SH-SY5Y (cell line): ENCODE measurements around the gene ARL3.

ENCODE experiments used
- GATA2 ChIP-seq: IDR thresholded peaks from 2 replicates; pipeline ENCODE4 v1.6.1; 2011; ENCODE audit warnings: mild to moderate bottlenecking, low read depth, low read length
- GATA3 ChIP-seq: IDR thresholded peaks from 2 replicates; pipeline ENCODE4 v1.6.1; 2011; ENCODE audit warnings: low read depth, mild to moderate bottlenecking, low read length, moderate library complexity

ARL3 gene

DNA sequence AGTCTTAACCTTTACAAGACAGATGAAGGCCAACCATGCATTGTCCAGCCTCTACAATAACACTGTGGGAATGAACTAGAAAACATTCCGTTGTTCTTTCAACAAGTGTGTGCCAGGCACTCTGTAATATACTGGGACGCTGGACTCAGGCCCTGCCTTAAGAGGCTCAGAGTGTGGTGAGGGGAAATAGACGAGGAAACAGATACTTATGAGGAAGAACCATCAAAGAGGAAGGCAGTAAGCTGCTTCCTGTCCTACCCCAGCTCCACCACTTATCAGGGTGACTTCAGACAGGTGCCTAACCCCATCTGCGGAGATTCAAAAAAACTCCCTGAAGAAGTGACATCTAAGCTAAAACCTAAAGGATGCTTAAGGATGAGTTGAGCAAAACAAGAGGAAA, 78.8 kb downstream of the ARL3 start:
- TF ChIP-seq GATA3 (no peak), GATA2 (no peak)

DNA sequence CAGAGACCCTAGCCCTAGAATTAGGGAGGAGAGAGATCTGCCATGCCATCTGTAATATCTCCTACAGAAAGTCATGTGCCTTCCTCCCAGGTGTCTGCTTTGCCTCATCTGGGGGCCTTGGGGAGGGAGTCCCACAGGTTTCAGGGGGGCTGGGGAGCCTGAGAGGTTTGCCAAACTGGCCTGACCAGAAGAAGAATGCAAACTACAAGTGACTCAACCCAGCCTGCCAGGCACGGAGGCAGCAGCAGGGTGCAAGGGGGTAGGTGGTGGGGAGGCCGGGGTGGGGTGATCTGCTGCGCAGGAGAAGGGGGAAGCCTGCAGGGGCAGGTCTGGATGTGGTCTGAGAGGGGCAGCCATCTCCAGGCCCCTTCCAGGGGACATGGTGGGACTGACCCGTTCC, 79.5 kb downstream of the ARL3 start:
- TF ChIP-seq GATA3 (no peak), GATA2 (no peak)

DNA sequence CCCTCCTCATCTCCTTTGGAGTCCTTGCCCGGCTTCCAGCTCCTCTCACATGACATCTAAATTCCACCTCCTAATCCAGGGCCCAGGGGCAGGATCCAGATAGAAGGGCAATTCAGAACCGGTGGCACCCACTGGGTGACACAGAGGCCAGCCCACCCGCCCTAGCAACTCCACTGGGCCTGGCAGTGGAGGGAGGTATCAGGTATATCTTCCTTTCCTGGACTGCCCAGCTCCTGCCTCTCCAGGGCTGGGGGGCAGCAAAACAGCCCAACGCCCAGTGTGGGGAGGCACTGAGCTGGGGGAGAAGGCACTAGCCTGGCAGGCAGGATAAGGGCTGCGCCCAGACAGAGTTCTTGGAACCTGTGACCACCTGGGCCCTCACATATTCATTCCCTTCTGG, 80.3 kb downstream of the ARL3 start:
- TF ChIP-seq GATA3: no peak

DNA sequence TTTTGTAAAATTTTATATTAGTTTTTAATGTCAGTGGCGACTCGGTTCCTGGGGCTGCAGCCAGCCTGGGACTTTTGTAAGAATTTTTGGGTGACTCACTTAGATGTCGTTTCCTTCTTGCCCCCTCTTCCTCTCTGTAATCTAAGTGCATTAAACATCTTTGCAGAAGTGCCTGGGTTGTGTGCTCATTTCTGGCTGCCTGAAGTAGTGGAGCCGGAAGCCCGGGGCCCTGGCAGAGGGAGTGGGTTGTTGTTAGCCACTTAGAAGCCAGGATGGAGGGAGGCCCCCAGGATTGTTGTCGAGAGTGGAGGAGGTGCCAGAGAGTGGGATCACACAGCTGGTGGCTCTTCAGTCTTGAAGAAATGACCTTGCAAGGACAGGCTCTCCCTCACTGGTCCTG, 80.9 kb downstream of the ARL3 start:
- TF ChIP-seq GATA2 (no peak), GATA3 (no peak)

DNA sequence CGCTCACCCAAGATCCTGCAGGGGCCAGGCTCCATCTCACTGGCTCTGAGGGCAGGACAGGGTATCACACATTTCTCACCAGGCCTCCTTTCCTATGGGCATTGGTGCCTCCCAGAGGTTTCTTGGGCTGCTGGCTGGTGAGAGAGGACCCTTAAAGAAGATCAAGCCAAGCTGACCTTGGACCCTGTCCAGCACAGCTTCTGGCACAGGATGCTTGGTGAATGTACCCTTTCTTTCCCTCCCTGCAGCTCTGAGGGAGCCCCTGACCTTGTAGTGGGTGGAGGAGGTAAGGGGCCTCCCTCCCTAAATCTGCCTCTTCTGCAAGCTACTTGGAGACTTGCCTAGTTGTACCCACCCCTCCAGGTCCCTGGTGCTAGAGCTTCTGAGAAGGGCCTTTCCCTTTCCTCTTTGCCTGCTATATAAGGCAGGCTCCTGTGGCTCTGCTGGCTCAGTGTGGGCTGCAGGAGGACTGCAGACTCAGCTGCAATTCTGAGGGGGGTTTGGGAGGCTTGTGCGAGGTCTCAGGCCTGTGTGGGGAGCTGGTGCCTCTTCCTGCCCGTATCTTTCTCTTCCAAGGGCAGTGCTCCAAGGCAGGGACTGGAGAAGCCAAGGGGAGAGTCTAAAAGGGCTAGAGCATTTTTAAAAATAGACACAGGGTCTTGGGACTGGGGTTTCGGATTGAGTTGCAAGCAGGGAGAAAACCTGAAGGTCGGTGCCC, 81.6 kb downstream of the ARL3 start:
- TF ChIP-seq GATA2 (no peak), GATA3 (no peak)

DNA sequence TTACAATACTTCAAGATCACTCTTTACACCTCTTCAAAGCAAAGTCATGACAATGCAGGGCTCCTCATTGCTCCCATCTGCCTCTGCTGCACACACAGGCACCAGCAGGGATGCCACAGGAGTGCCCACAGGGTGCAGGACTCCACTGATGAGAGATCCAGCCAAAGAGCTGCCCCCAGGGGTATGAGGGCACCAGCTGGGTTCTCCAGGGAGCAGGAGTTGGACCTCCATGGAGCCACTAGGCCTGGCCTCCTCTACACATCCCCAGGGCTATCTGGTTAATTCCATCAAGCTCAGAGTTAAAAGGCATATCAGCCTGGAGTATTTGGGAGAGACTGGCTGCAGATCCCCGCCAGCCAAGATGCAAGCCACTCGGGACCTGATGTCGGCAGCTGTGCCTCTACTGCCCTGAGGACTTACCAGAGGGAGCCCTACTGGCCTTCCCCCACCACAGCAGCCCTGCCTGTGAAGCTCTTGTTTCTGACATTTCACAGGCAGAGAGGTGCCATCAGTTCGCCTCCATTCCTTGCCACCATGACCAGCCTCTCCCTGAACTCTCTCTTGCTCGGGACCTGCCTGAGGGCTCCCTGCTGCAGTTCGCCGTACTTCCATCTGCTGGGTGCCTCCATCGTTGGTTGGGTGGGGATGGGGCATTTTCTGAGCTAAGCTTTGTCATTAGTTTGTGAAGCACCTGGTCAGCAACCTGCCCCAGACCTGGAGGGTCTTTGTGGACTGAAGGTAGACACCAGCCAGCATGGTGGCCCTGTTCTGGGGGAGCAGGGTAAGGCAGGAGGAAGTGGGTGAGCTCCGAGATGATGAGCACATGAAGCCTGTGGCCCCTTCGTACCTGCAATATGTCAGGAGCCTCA, 82.4 kb downstream of the ARL3 start:
- TF ChIP-seq GATA2 (no peak), GATA3 (no peak)

DNA sequence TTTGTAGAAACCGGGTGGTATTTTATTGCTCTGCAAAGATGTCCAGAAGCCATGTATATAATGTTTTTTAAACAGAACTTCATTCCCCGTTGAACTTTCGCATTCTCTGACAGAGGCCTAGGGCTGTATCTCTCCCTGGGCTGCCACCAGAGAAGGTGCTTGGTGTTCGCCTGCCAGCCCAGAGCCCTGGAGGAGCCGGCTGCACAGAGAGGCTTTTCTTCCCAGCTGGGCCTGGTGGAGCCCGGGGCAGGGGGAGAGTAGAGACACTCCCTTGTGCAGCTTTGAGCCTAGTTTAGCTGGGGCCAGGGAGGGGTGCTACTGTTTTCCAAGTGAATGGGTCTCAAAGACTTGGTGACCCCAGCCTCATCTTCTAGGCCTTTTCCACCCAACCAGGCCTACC, 83.5 kb downstream of the ARL3 start:
- TF ChIP-seq GATA3: no peak
- TF ChIP-seq GATA2: no peak

DNA sequence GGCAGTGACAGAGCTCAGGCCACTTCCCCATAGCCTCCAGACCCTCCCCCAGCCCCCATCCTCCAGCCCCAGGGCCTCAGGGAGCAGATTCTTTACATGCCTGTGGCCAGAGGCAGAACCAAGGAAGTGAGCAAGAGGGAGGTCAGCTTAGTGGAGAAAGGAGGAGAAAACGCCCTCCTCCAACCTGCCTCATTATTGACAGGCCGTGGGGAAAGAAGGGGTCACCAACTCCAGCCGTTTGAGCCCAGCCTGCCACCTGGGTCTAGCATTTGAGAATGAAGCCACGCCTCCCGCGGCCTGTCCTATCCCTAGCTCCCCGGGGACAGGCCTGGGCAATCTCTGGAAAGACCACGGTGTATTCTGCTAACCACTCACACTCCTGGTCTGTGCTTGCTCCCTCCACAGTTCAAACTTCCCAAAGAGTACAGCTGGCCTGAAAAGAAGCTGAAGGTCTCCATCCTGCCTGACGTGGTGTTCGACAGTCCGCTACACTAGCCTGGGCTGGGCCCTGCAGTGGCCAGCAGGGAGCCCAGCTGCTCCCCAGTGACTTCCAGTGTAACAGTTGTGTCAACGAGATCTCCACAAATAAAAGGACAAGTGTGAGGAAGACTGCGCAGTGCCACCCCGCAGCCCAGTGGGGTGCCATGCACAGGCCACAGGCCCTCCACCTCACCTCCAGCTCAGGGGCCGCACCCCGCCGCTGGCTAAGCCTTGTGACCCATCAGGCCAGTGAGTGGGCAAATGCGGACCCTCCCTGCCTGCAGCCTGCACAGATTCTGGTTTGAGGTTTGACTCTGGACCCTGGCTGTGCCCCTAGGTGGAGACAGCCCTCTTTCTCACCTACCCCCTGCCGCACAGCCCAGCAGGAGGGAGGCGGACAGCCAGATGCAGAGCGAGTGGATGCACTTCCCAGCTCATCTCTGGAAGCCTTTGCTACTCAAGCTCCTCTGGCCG, 84.3 kb downstream of the ARL3 start:
- TF ChIP-seq GATA3 (no peak), GATA2 (no peak)

DNA sequence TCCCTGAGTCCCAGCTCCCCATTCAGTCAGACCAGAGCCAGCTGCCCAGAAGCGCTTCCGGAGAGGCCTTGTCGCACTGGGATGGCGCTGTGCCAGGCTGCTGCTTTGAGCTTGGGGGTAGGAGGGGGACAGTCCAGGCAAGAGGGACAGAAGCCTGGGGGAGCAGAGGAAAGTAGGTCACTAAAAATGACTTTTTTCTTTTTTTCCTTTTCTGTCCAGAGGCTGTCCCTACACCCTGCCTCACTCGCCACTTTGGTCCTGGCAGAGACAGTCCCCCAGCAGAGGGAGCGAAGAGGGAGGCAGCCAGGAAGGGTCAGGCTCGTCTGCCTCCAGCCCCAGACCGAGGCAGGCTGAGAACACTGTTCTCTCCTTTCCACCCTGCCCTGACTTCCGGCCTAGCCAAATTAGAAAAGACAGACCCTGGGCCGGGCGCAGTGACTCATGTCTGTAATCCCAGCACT, 85.7 kb downstream of the ARL3 start:
- TF ChIP-seq GATA3 (no peak), GATA2 (no peak)

DNA sequence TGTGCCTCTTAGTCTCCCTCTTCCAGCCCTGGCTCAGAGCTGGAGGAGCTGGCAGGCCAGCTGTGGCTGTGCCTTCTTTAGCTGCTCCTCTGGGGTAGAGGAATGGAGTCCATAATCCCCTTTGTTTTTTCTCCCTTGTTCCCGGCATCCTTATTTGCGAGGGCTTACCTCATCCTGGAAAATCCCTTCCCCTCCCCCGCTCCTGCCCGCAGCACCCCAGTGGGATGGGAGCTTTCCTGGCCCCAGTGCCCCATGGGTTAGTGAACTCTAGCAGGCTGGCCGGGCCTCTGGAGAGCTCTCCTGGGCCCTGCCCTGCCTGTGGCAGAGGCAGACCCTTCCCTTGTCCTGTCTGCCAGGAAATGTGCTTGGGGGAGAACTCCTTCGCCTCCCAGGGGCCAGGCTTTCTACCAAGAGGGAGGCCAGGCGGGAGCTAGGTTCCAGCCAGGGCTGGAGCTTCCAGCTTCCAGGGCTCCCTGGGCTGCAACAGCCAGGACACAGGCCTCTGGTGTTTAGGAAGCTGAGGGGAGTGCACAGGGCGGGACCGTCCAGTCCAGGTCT, 86.4 kb downstream of the ARL3 start:
- no peak for TF ChIP-seq GATA2
- TF ChIP-seq GATA3: no peak

DNA sequence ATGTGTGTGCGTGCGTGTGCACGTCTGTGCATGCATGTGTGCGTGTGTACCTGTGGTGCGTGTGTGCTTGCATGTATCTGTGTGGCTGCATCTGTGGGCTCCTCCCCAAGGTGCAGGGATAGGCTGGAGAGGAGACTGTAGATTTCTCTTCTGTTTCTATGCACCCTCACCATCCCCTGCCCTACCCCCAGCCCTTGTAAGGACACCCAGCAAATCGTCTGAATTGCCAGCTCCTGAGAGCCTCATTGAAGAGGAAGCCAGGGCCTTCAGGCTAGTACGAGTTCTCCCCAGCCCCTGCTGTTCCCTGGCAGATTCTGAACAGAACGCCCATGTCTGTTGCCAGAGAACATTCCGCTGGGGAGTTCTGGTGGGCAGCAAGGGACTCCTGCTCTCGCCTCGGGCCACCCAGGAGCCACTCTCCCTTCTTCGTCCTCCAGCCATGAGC, 86.9 kb downstream of the ARL3 start:
- TF ChIP-seq GATA2 (no peak), GATA3 (no peak)

DNA sequence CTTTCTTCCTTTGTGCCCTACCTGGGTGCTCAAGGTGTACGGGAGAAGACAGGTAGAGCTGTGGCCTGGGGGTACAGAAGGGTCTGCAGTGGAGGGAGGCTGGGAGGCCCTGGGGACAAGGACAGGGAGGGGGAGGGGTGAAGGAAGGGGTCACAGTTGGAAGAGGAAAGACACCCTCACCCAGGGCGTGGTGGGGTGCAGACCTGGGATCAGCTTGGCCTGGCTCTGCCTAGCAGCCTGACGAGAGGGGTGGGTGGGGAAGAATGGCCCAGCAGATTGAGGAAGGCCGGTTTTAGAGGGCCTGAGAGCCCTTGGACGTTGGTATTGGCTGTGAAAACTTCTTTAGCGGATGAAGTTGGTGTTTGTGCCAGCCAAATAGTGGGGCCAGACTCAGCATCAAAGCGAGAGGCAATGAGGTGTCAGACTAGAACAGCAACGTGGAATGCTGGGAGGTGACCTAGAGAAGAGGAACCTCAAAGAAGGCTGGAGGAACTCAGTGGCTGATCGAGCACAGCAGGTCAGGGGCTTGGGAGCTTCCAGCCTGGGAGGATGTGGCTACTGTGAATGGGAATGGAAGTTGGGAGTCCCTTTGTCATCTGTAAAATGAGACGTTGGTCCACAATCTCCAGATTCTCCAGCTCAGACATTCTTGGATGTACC, 88.0 kb downstream of the ARL3 start:
- TF ChIP-seq GATA3 (no peak), GATA2 (no peak)
